Endothelial cell (in vitro differentiated cells): ENCODE results near the gene EML1. TPM values are rescaled to one million over a fixed set of nuclear protein-coding genes. Genes with fewer than 3 reads are reported as not detected.

Source experiments
- DNase-seq: peaks from one replicate; pipeline ENCODE4 v3.0.0; 2021; ENCODE audit warnings: low spot score
- H3K27ac Mint-ChIP-seq: one replicate; pipeline ENCODE4 v1.8.0; 2021; ENCODE audit warnings: mixed read lengths, inconsistent platforms; ENCODE audit not compliant: unreplicated experiment
- H3K27me3 Mint-ChIP-seq: one replicate; pipeline ENCODE4 v1.8.0; 2021; ENCODE audit warnings: mild to moderate bottlenecking, moderate library complexity, mixed read lengths, inconsistent platforms; ENCODE audit not compliant: unreplicated experiment
- H3K36me3 Mint-ChIP-seq: one replicate; pipeline ENCODE4 v1.8.0; 2021; ENCODE audit warnings: mild to moderate bottlenecking, low read depth, mixed read lengths, inconsistent platforms; ENCODE audit not compliant: unreplicated experiment
- H3K4me1 Mint-ChIP-seq: one replicate; pipeline ENCODE4 v1.8.0; 2021; ENCODE audit warnings: mild to moderate bottlenecking, mixed read lengths, inconsistent platforms; ENCODE audit not compliant: unreplicated experiment
- H3K4me3 Mint-ChIP-seq: one replicate; pipeline ENCODE4 v1.8.0; 2021; ENCODE audit warnings: mild to moderate bottlenecking, mixed read lengths, inconsistent platforms; ENCODE audit not compliant: unreplicated experiment
- H3K9me3 Mint-ChIP-seq: one replicate; pipeline ENCODE4 v1.8.0; 2021; ENCODE audit warnings: mixed read lengths, inconsistent platforms; ENCODE audit not compliant: unreplicated experiment
- total RNA-seq: library from RNA; stranded (reverse); fragmentation: NEBNext Ultra II Directional; extraction: Animal tissue kit (Norgen Biotek cat#: 25700); gene quantifications from one replicate; pipeline ENCODE4 v1.2.1, GENCODE V29; 2021; ENCODE audit not compliant: unreplicated experiment
- TF ChIP-seq, protein P1 (sequence below): fragments of 200-600 bp; sonication (generic); IDR thresholded peaks from one replicate; pipeline ENCODE4 v1.5.0; 2021; ENCODE audit warnings: antibody characterized with exemption; ENCODE audit not compliant: unreplicated experiment

EML1 gene
- total RNA-seq, 1 donor from 2014 or later: 10.0 TPM

DNA sequence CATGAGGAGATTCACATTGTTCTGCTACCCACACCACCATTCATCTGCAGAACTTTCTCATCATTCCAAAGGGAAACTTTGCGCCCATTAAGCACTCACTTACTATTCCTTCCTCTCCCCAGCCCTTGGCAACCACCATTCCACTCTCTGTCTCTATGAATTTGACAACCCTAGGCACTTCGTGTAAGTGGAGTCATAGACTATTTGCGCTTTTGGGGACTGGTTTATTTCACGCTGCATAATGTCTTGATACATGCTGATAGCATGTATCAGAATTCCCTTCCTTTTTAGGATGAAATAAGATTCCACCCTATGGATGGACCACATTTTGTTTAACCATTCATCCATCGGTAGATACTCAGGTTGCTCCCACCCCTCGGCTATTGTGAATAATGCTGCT is 4.5 kb upstream of the EML1 start:
- Mint-ChIP-seq H3K27me3 (peaks cover 15% of the 10 kb centered on the region), H3K4me3 (no peak overlapping the region), H3K27ac (no peak overlapping the region), H3K36me3 (peaks cover 3% of the 10 kb centered on the region), H3K4me1 (peaks cover 14% of the 10 kb centered on the region), H3K9me3 (no peaks in the 10 kb centered on the region)
- TF ChIP-seq, protein P1, sequence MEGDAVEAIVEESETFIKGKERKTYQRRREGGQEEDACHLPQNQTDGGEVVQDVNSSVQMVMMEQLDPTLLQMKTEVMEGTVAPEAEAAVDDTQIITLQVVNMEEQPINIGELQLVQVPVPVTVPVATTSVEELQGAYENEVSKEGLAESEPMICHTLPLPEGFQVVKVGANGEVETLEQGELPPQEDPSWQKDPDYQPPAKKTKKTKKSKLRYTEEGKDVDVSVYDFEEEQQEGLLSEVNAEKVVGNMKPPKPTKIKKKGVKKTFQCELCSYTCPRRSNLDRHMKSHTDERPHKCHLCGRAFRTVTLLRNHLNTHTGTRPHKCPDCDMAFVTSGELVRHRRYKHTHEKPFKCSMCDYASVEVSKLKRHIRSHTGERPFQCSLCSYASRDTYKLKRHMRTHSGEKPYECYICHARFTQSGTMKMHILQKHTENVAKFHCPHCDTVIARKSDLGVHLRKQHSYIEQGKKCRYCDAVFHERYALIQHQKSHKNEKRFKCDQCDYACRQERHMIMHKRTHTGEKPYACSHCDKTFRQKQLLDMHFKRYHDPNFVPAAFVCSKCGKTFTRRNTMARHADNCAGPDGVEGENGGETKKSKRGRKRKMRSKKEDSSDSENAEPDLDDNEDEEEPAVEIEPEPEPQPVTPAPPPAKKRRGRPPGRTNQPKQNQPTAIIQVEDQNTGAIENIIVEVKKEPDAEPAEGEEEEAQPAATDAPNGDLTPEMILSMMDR: no peak
- no peak for DNase-seq

DNA sequence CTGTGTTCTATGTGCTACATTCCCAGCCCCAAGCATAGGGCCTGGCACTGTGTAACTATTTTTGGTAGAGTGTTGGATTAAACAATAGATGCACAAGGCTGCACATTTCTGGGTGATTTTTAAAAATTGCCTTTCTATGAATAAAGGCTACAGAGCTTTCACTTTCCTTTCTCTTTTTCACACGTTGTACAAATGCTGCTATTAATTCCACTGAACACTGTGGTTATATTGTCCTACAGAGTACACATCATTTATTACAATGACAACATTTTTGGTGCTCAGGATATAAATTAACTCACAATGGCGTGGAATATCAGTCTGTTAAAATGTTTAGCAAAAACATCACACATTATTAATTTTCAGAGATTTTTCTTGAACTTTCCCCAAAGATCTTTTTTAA is 3.6 kb upstream of the EML1 start:
- peaks cover 11% of the 10 kb centered on the region for H3K27me3 Mint-ChIP-seq
- H3K36me3 Mint-ChIP-seq: peaks cover 3% of the 10 kb centered on the region
- DNase-seq: no peak
- H3K4me1 Mint-ChIP-seq: peaks cover 16% of the 10 kb centered on the region
- no peak overlapping the region for H3K4me3 Mint-ChIP-seq
- TF ChIP-seq, protein P1: no peak
- no peak overlapping the region for H3K27ac Mint-ChIP-seq
- no peaks in the 10 kb centered on the region for H3K9me3 Mint-ChIP-seq

DNA sequence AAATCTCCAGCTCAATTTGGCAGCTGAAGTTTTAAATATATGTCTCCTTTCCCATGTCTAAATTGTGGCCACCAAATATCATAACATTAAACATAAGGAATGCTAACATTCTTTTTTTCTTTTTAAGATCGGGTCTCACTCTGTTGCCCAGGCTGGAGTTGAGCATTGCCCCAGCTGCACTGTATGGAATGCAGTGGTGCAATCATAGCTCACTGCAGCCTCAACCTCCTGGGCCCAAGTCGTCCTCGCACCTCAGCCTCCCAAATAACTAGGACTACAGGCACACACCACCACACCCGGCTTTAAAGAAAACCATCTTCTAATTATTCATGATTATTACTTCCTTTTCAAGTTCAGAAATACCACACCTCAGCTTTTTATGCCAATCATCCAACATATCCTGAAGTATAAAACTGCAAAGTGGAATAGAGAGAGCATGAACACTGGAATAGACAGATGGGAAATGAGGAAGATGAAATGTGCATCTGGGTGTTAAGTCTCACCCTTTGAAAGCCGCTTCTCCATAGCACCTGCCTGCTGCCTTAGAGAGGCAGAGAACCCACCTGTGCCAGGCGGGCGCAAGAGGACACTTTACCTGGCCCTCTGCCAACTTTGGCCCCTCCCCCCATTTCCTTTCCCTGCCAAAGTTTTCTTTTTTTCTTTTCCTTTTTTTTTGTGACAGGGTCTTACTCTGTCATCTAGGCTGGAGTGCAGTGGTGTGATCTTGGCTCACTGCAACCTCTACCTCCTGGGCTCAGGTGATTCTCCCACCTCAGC is 2.8 kb upstream of the EML1 start:
- DNase-seq: no peak
- Mint-ChIP-seq H3K27me3 (peaks cover 8% of the 10 kb centered on the region), H3K4me3 (no peak overlapping the region), H3K27ac (no peak overlapping the region), H3K4me1 (peaks cover 16% of the 10 kb centered on the region), H3K9me3 (no peaks in the 10 kb centered on the region), H3K36me3 (peaks cover 3% of the 10 kb centered on the region)
- TF ChIP-seq, protein P1: no peak

DNA sequence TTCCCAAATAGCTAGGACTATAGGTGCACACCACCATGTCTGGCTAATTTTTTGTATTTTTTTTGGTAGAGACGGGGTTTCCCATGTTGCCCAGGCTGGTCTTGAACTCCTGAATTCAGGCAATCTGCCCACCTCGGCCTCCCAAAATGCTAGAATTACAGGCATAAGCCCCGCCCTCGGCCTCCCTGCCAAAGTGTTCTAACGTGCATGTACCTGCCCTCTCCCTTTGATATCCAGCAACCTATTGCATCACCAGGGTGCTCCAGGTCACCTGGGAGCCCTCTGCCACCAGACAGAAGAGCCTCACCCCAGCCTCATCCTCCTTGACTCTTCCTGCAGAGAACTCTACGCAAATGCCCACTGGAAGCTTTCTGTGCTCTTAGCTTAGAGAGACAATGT is 2.2 kb upstream of the EML1 start:
- Mint-ChIP-seq H3K9me3 (no peaks in the 10 kb centered on the region), H3K4me1 (peaks cover 16% of the 10 kb centered on the region), H3K4me3 (no peak overlapping the region), H3K27me3 (peaks cover 6% of the 10 kb centered on the region), H3K36me3 (peaks cover 3% of the 10 kb centered on the region), H3K27ac (no peak overlapping the region)
- TF ChIP-seq, protein P1: no peak
- DNase-seq: no peak

DNA sequence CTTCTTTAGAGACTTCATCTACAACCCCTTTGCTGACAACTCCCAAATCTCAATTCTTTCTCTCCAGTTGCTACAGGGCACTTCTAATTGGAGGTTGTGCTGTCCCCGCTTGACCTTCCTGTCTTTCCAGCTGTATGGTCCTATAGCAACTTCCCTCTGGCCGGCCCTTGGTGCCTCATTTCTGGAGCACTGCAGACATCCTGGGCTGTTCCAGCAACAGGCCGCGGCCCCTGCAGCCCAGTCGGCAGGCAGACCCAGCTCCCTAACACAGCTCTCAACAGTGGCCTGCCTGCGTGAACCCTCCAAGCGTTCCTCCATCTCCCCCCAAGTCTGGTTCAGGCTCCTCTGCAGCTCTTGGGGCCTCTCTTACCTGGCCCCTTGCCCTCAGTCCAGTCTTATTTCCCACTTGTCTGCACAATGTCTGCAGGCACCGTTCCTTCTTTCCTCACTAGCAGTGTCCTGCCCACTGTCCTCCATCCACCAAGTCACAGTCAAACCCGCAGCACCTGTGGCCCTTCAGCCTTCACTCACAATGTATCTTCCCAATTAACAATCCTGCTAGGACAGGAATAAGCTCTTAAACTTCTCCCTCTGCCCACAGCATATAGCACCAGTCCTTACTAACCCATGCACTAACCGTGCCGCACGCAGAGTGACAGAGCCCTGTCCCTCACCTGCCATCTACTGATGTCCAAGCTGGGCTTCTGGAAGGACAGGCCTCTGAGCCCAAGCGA is 1.6 kb upstream of the EML1 start:
- TF ChIP-seq, protein P1: no peak
- Mint-ChIP-seq H3K4me1 (peaks cover 16% of the 10 kb centered on the region), H3K36me3 (peaks cover 3% of the 10 kb centered on the region), H3K27ac (no peak overlapping the region), H3K9me3 (no peaks in the 10 kb centered on the region), H3K27me3 (peaks cover 6% of the 10 kb centered on the region), H3K4me3 (no peak overlapping the region)
- no peak for DNase-seq
